Fibroblast of peridontal ligament (primary cell): Measurements from ENCODE around the gene USP31.
"Not testable (repeated sequence)": the region's sequence is repeated elsewhere in the genome, so short reads cannot be mapped to it uniquely, and the experiment has no call there.

ENCODE experiments used
- DNase-seq: peaks from one replicate; pipeline ENCODE4 v3.0.0-alpha.2; 2010; ENCODE audit errors: extremely low read depth

The USP31 gene

GRCh38 chr16:23096450-23096849, 52.8 kb downstream of the USP31 start:
- DNase-seq = not testable (repeated sequence)

- not testable (repeated sequence) for DNase-seq
These were observed 55.1 kb downstream of the USP31 start for GRCh38 chr16:23094136-23094535.

GRCh38 chr16:23092801-23093117, 56.5 kb downstream of the USP31 start:
- no peak for DNase-seq

- no peak for DNase-seq
These were observed 57.0 kb downstream of the USP31 start for GRCh38 chr16:23092072-23092800.

- no peak for DNase-seq
These were observed 60.1 kb downstream of the USP31 start for GRCh38 chr16:23089111-23089510.

GRCh38 chr16:23088018-23088417, 61.2 kb downstream of the USP31 start:
- no peak for DNase-seq

- DNase-seq = no peak
These were observed 63.3 kb downstream of the USP31 start for GRCh38 chr16:23085949-23086348.

GRCh38 chr16:23082161-23082788, 67.0 kb downstream of the USP31 start:
- DNase-seq = peak; percentile 68

- DNase-seq = peak; percentile 82
These were observed 67.6 kb downstream of the USP31 start for GRCh38 chr16:23081675-23082119.

GRCh38 chr16:23080747-23081146, 68.5 kb downstream of the USP31 start:
- no peak for DNase-seq

GRCh38 chr16:23080329-23080728, 68.9 kb downstream of the USP31 start:
- DNase-seq = no peak

- no peak for DNase-seq
These were observed 69.5 kb downstream of the USP31 start for GRCh38 chr16:23079675-23080301.

- no peak for DNase-seq
These were observed 74.8 kb downstream of the USP31 start for GRCh38 chr16:23074423-23074822.

GRCh38 chr16:23072769-23073549, 76.3 kb downstream of the USP31 start:
- no peak for DNase-seq

- no peak for DNase-seq
These were observed 77.1 kb downstream of the USP31 start for GRCh38 chr16:23072084-23072599.

- DNase-seq = no peak
These were observed 77.8 kb downstream of the USP31 start for GRCh38 chr16:23071196-23072083.

- no peak for DNase-seq
These were observed 79.4 kb downstream of the USP31 start for GRCh38 chr16:23069844-23070243.

- no peak for DNase-seq
These were observed 81.0 kb downstream of the USP31 start for GRCh38 chr16:23068079-23068736.

GRCh38 chr16:23066676-23067075, 82.6 kb downstream of the USP31 start:
- no peak for DNase-seq

GRCh38 chr16:23064639-23065038, 84.6 kb downstream of the USP31 start:
- DNase-seq = peak; percentile 84

- DNase-seq = no peak
These were observed 86.7 kb downstream of the USP31 start for GRCh38 chr16:23062524-23062923.
